Measurements from ENCODE around the gene RHEB.

- TF ChIP-seq, protein P1, sequence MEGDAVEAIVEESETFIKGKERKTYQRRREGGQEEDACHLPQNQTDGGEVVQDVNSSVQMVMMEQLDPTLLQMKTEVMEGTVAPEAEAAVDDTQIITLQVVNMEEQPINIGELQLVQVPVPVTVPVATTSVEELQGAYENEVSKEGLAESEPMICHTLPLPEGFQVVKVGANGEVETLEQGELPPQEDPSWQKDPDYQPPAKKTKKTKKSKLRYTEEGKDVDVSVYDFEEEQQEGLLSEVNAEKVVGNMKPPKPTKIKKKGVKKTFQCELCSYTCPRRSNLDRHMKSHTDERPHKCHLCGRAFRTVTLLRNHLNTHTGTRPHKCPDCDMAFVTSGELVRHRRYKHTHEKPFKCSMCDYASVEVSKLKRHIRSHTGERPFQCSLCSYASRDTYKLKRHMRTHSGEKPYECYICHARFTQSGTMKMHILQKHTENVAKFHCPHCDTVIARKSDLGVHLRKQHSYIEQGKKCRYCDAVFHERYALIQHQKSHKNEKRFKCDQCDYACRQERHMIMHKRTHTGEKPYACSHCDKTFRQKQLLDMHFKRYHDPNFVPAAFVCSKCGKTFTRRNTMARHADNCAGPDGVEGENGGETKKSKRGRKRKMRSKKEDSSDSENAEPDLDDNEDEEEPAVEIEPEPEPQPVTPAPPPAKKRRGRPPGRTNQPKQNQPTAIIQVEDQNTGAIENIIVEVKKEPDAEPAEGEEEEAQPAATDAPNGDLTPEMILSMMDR (IDR thresholded peaks at IDR 0.05) = no peak
- TF ChIP-seq POLR2A (IDR thresholded peaks at IDR 0.05) = no peak
These were observed 81.7 kb downstream of the RHEB start for GRCh38 chr7:151437866-151438516.

Data from Peyer's patch (tissue), 4 donors.